Keratinocyte (primary cell): ENCODE results near the gene UGT2A3. TPM values are rescaled to one million over a fixed set of nuclear protein-coding genes. Genes with fewer than 3 reads are reported as not detected.

Experiments
- DNase-seq: peaks from one replicate; pipeline ENCODE4 v3.0.0-alpha.2; 2011; ENCODE audit warnings: low read depth, missing footprints, low spot score
- FAIRE-seq: peaks from 2 replicates; lab custom pipeline; 2011; peaks lifted over from hg19 to GRCh38; lab: Jason Lieb, UNC
- H2AFZ ChIP-seq: 2 replicates; pipeline ENCODE4 v1.6.0; 2012; ENCODE audit warnings: low read length, control low read depth, inconsistent platforms; ENCODE audit not compliant: control insufficient read depth
- H3K27ac ChIP-seq: 2 replicates; pipeline ENCODE4 v1.5.1; 2011; ENCODE audit warnings: low read length; ENCODE audit not compliant: control insufficient read depth, insufficient read depth
- H3K27me3 ChIP-seq: 3 replicates; pipeline ENCODE4 v1.6.0; 2011; ENCODE audit warnings: low read length; ENCODE audit not compliant: control insufficient read depth, insufficient read depth; ENCODE audit errors: extremely low read depth
- H3K36me3 ChIP-seq, 2 experiments: 2 replicates in 1 of 2; 3 replicates in 1 of 2; pipeline ENCODE4 v1.5.1; 2011; ENCODE audit warnings: low read length in 2 of 2, mild to moderate bottlenecking in 1 of 2; ENCODE audit not compliant: control insufficient read depth in 2 of 2, insufficient read depth in 2 of 2; ENCODE audit errors: extremely low read depth in 1 of 2
- H3K4me1 ChIP-seq: 3 replicates; pipeline ENCODE4 v1.5.1; 2011; ENCODE audit warnings: low read length; ENCODE audit not compliant: control insufficient read depth, insufficient read depth; ENCODE audit errors: extremely low read depth
- H3K4me2 ChIP-seq: 3 replicates; pipeline ENCODE4 v1.6.0; 2011; ENCODE audit warnings: low read depth, low read length; ENCODE audit not compliant: control insufficient read depth, insufficient read depth; ENCODE audit errors: extremely low read depth
- H3K4me3 ChIP-seq, 3 experiments: fragments of 200-600 bp in 1 of 3; sonication (generic) in 1 of 3; 2 replicates in 2 of 3; 3 replicates in 1 of 3; pipeline ENCODE4 v1.5.1; 2011 to 2016; ENCODE audit warnings: low read length in 3 of 3, mild to moderate bottlenecking in 3 of 3, control low read depth in 2 of 3, inconsistent platforms in 1 of 3, low read depth in 1 of 3, mixed read lengths in 1 of 3, mixed run types in 1 of 3, moderate library complexity in 1 of 3; ENCODE audit not compliant: control insufficient read depth in 2 of 3, insufficient read depth in 2 of 3; ENCODE audit errors: extremely low read depth in 1 of 3
- H3K79me2 ChIP-seq: 2 replicates; pipeline ENCODE4 v1.6.0; 2012; ENCODE audit warnings: low read length; ENCODE audit not compliant: control insufficient read depth, insufficient read depth
- H3K9ac ChIP-seq: 3 replicates; pipeline ENCODE4 v1.6.0; 2011; ENCODE audit warnings: low read length; ENCODE audit not compliant: control insufficient read depth, insufficient read depth; ENCODE audit errors: extremely low read depth
- H3K9me1 ChIP-seq: 3 replicates; pipeline ENCODE4 v1.6.0; 2011; ENCODE audit warnings: low read length; ENCODE audit not compliant: control insufficient read depth, insufficient read depth; ENCODE audit errors: extremely low read depth
- H3K9me3 ChIP-seq: 2 replicates; pipeline ENCODE4 v1.5.1; 2012; ENCODE audit warnings: low read depth, low read length; ENCODE audit not compliant: control insufficient read depth
- H4K20me1 ChIP-seq: 3 replicates; pipeline ENCODE4 v1.6.0; 2011; ENCODE audit warnings: low read length; ENCODE audit not compliant: control insufficient read depth, insufficient read depth; ENCODE audit errors: extremely low read depth
- EZH2 ChIP-seq: IDR thresholded peaks from one replicate; pipeline ENCODE4 v1.6.1; 2012; ENCODE audit warnings: inconsistent platforms, mild to moderate bottlenecking, low read length, moderate library complexity
- dilution Hi-C: fragments of 300-500 bp; cut with MboI; formaldehyde crosslinking; loops from one replicate; pipeline ENCODE4 v1.7.0; 2020; ENCODE audit warnings: low sequenced_read_pairs; ENCODE audit not compliant: extremely low pct_ligation_motif_present
- polyA plus RNA-seq, 5 experiments: library from polyadenylated mRNA; depleted of rRNA in 3 of 5; stranded (reverse) in 3 of 5; stranded (forward) in 1 of 5; unstranded in 1 of 5; fragments of >200 nt; gene quantifications; 1 replicate in 1 of 5; 2 replicates in 3 of 5; 3 replicates in 1 of 5; pipeline versions ENCODE4 v1.2.1 to v1.2.3, GENCODE V29; 2011 to 2012; ENCODE audit warnings: missing spikeins in 2 of 5, low read depth in 1 of 5, low replicate concordance in 1 of 5
- TF ChIP-seq, protein P1 (sequence below), 3 experiments: IDR thresholded peaks in 1 of 3; conservative IDR thresholded peaks in 1 of 3; optimal IDR thresholded peaks in 1 of 3; 2 replicates in 2 of 3; 3 replicates in 1 of 3; pipeline versions ENCODE3 to v1.5.1; 2011; ENCODE audit warnings: low read length in 3 of 3, mild to moderate bottlenecking in 3 of 3, moderate library complexity in 2 of 3, control low read depth in 1 of 3, inconsistent platforms in 1 of 3; ENCODE audit not compliant: insufficient read depth in 2 of 3; ENCODE audit errors: extremely low read depth in 1 of 3

UGT2A3 gene
- polyA plus RNA-seq, 1 donor (not counting 4 experiments of a cell fraction or from before 2014, with no cell fraction given) = not detected

- H3K4me3 ChIP-seq = no peak overlapping the region
- dilution Hi-C loops = no loop called here
- FAIRE-seq = no peak
Observed at GRCh38 chr4:68948985-68949384, 2.6 kb downstream of the UGT2A3 start.

GRCh38 chr4:68948044-68948743, 3.4 kb downstream of the UGT2A3 start:
- no peaks in the 10 kb centered on the region for H3K9me1 ChIP-seq
- H3K9ac ChIP-seq = no peak overlapping the region
- H3K4me2 ChIP-seq = no peak overlapping the region
- H3K4me3 ChIP-seq = no peak overlapping the region
- FAIRE-seq (no peak), DNase-seq (no peak)
- H2AFZ ChIP-seq = no peak overlapping the region
- dilution Hi-C loops = no loop called here
- H3K79me2 ChIP-seq = no peaks in the 10 kb centered on the region
- no peaks in the 10 kb centered on the region for H3K4me1 ChIP-seq
- H3K36me3 ChIP-seq = no peaks in the 10 kb centered on the region
- H3K27me3 ChIP-seq = no peaks in the 10 kb centered on the region
- no peaks in the 10 kb centered on the region for H4K20me1 ChIP-seq
- no peak overlapping the region for H3K27ac ChIP-seq
- H3K9me3 ChIP-seq = no peaks in the 10 kb centered on the region
- TF ChIP-seq EZH2 = no peak
- TF ChIP-seq, protein P1, sequence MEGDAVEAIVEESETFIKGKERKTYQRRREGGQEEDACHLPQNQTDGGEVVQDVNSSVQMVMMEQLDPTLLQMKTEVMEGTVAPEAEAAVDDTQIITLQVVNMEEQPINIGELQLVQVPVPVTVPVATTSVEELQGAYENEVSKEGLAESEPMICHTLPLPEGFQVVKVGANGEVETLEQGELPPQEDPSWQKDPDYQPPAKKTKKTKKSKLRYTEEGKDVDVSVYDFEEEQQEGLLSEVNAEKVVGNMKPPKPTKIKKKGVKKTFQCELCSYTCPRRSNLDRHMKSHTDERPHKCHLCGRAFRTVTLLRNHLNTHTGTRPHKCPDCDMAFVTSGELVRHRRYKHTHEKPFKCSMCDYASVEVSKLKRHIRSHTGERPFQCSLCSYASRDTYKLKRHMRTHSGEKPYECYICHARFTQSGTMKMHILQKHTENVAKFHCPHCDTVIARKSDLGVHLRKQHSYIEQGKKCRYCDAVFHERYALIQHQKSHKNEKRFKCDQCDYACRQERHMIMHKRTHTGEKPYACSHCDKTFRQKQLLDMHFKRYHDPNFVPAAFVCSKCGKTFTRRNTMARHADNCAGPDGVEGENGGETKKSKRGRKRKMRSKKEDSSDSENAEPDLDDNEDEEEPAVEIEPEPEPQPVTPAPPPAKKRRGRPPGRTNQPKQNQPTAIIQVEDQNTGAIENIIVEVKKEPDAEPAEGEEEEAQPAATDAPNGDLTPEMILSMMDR (optimal IDR thresholded peaks at IDR 0.05 in 1 of 3, IDR thresholded peaks at IDR 0.05 in 1 of 3, conservative IDR thresholded peaks at IDR 0.05 in 1 of 3; ENCODE audit: extremely low read depth in 1 of 3, insufficient read depth in 2 of 3, low read length in 3 of 3) = no peak

More at GRCh38 chr4:68948985-68949384, 2.6 kb downstream of the UGT2A3 start:
- TF ChIP-seq, protein P1 (optimal IDR thresholded peaks at IDR 0.05 in 1 of 3, IDR thresholded peaks at IDR 0.05 in 1 of 3, conservative IDR thresholded peaks at IDR 0.05 in 1 of 3; ENCODE audit: extremely low read depth in 1 of 3, insufficient read depth in 2 of 3, low read length in 3 of 3) = no peak
- no peak for TF ChIP-seq EZH2
- Histone ChIP-seq H3K79me2 (no peaks in the 10 kb centered on the region), H3K4me1 (no peaks in the 10 kb centered on the region), H3K27me3 (no peaks in the 10 kb centered on the region), H3K9me3 (no peaks in the 10 kb centered on the region), H3K9ac (no peak overlapping the region), H3K27ac (no peak overlapping the region), H3K9me1 (no peaks in the 10 kb centered on the region), H3K36me3 (no peaks in the 10 kb centered on the region), H3K4me2 (no peak overlapping the region), H2AFZ (no peak overlapping the region), H4K20me1 (no peaks in the 10 kb centered on the region)
- DNase-seq = no peak
